Sigmoid colon (tissue), 7 donors: Measurements from ENCODE around the gene DLK2. TPM values are rescaled to one million over a fixed set of nuclear protein-coding genes. Genes with fewer than 3 reads are reported as not detected.

Source experiments
- DNase-seq: peaks from one replicate; pipeline ENCODE4 v3.0.0-alpha.2; 2019
- H3K27ac ChIP-seq, 4 donors: fragments of 200-600 bp; sonication (generic); one replicate each; pipeline ENCODE4 v1.5.1; 2016 to 2019; ENCODE audit warnings: mild to moderate bottlenecking in 1 of 4
- H3K27me3 ChIP-seq, 3 donors: fragments of 200-600 bp; sonication (generic); one replicate each; pipeline ENCODE4 v1.5.1; 2019; ENCODE audit warnings: mild to moderate bottlenecking in 1 of 3
- H3K36me3 ChIP-seq, 4 donors: fragments of 200-600 bp; sonication (generic); one replicate each; pipeline ENCODE4 v1.5.1; 2016 to 2019
- H3K4me1 ChIP-seq, 4 donors: fragments of 200-600 bp; sonication (generic); one replicate each; pipeline ENCODE4 v1.5.1; 2017 to 2019
- H3K4me3 ChIP-seq, 4 donors: fragments of 200-600 bp; sonication (generic); one replicate each; pipeline ENCODE4 v1.5.1; 2017 to 2019; ENCODE audit warnings: mild to moderate bottlenecking in 2 of 4, moderate library complexity in 1 of 4
- H3K9me3 ChIP-seq, 4 donors: fragments of 200-600 bp in 3 of 4; sonication (generic) in 3 of 4; one replicate each; pipeline versions ENCODE4 v1.5.1 to v1.6.1; 2013 to 2019
- EP300 ChIP-seq, 4 donors: sonication (generic); formaldehyde crosslinking; IDR thresholded peaks; one replicate each; pipeline ENCODE4 v1.6.1; 2017; ENCODE audit warnings: antibody characterized with exemption in 4 of 4
- POLR2A ChIP-seq, 2 donors: fragments of 450-650 bp; IDR thresholded peaks; one replicate each; pipeline ENCODE4 v1.6.1; 2016; ENCODE audit warnings: antibody characterized with exemption in 2 of 2, mild to moderate bottlenecking in 2 of 2, moderate library complexity in 2 of 2
- POLR2AphosphoS5 ChIP-seq, 4 donors: sonication (generic); formaldehyde crosslinking; IDR thresholded peaks; one replicate each; pipeline ENCODE4 v1.6.1; 2017; ENCODE audit warnings: antibody characterized with exemption in 4 of 4
- WGBS, 2 donors: extraction: QIAGEN DNeasy Blood & Tissue Kit; methylation state at CpG; one replicate each; pipeline ENCODE4 v1.1.7; 2013; 5-methylcytosine and 5-hydroxymethylcytosine counted together
- intact Hi-C: fragments of 100-400 bp; cut with DNase I; formaldehyde crosslinking; loops from one replicate; pipeline ENCODE4 v1.15.1; 2023
- polyA plus RNA-seq, 3 donors: library from polyadenylated mRNA; stranded (reverse); fragments of 200-250 nt; gene quantifications; one replicate each; pipeline ENCODE4 v1.2.3, GENCODE V29; 2013
- total RNA-seq, 4 donors: library from RNA; depleted of rRNA; stranded (reverse); fragments of >200 nt; gene quantifications; one replicate each; pipeline ENCODE4 v1.1.0, GENCODE V29; 2016
- TF ChIP-seq, protein P1 (sequence below), 4 experiments: fragments of 450-650 bp in 3 of 4; fragments of 200-600 bp in 1 of 4; IDR thresholded peaks; one replicate each; pipeline ENCODE4 v1.5.1; 2016 to 2019; ENCODE audit warnings: antibody characterized with exemption in 4 of 4, mild to moderate bottlenecking in 3 of 4, moderate library complexity in 2 of 4
- donor health status: healthy with polysubstance abuse.
- donor health status: Bipolar disorder and iron deficiency.
- donor health status: healthy.

The DLK2 gene
- total and polyA plus RNA-seq, 7 donors, result 0.64 TPM; not detected in 6

DNA sequence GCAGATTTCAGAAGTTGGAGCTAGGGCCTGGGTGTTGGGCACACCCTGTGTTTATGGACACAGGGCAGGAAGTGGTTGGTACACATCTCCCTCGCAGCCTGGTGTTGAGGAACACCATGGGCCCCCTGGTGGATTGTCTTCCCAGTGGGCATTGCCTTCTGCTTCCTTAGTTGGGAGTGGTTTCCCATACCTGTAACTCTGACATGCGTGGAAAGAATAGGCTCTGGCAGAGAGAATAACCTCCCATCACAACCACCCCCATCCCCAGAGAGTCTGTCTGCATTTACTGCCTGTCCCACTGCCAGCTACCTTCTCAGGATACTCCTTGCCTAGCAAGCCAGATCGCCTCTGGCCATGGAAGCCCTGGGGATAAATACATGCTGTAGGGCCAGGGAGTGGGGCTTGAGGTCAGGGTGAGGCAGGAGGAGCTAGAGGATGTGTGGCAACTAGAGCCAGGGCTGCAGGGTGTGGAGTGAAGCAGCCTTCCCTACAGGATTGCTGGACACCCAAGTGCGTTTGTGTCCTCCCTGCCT lies 40.1 kb upstream of the DLK2 start:
- no peak overlapping the region for H3K4me3 ChIP-seq
- H3K9me3 ChIP-seq, result no peaks in the 10 kb centered on the region
- peaks cover 0 to 53% (median 45%) of the 10 kb centered on the region in 4 donors for H3K4me1 ChIP-seq
- H3K27me3 ChIP-seq, result no peaks in the 10 kb centered on the region
- no peak for DNase-seq
- peak overlapping the region in 2 of 4 donors; percentile 41 to 44 for H3K27ac ChIP-seq
- TF ChIP-seq POLR2AphosphoS5 (IDR thresholded peaks at IDR 0.05), result no peak
- 65 to 71% methylated on average over 4 of the region's 4 CpGs for WGBS, 2 donors
- peaks cover 15 to 29% (median 23%) of the 10 kb centered on the region in 4 donors for H3K36me3 ChIP-seq
- intact Hi-C loops, result no loop called here

DNA sequence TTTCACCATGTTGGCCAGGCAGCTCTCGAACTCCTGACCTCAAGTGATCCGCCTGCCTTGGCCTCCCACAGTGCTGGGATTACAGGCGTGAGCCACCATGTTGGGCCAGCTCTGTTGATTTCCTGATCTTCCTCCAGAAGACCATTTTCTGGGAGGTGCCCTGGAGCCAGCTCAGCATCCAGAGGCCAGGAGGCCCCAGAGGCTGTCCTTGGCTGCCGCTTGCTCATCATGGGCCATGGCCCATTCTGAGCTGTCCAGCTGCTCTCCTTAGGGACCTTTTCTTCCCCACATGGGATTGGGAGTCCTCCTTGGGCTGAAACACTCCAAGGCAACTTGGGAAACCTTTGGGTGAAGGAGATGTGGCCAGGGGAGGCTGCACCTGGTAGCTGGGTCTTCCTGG lies 39.4 kb upstream of the DLK2 start:
- peaks cover 15 to 27% (median 16%) of the 10 kb centered on the region in 4 donors for H3K36me3 ChIP-seq
- 96 to 98% methylated on average over 4 of the region's 4 CpGs for WGBS, 2 donors
- H3K4me3 ChIP-seq, result no peak overlapping the region
- peaks cover 0 to 53% (median 46%) of the 10 kb centered on the region in 4 donors for H3K4me1 ChIP-seq
- intact Hi-C loops, result no loop called here
- no peaks in the 10 kb centered on the region for H3K9me3 ChIP-seq
- H3K27ac ChIP-seq, result no peak overlapping the region
- H3K27me3 ChIP-seq, result no peaks in the 10 kb centered on the region
- no peak for DNase-seq
- TF ChIP-seq, protein P1, sequence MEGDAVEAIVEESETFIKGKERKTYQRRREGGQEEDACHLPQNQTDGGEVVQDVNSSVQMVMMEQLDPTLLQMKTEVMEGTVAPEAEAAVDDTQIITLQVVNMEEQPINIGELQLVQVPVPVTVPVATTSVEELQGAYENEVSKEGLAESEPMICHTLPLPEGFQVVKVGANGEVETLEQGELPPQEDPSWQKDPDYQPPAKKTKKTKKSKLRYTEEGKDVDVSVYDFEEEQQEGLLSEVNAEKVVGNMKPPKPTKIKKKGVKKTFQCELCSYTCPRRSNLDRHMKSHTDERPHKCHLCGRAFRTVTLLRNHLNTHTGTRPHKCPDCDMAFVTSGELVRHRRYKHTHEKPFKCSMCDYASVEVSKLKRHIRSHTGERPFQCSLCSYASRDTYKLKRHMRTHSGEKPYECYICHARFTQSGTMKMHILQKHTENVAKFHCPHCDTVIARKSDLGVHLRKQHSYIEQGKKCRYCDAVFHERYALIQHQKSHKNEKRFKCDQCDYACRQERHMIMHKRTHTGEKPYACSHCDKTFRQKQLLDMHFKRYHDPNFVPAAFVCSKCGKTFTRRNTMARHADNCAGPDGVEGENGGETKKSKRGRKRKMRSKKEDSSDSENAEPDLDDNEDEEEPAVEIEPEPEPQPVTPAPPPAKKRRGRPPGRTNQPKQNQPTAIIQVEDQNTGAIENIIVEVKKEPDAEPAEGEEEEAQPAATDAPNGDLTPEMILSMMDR (IDR thresholded peaks at IDR 0.05), result no peak
- TF ChIP-seq POLR2A (IDR thresholded peaks at IDR 0.05), result no peak
- TF ChIP-seq EP300 (IDR thresholded peaks at IDR 0.05), result no peak
- TF ChIP-seq POLR2AphosphoS5 (IDR thresholded peaks at IDR 0.05), result no peak

DNA sequence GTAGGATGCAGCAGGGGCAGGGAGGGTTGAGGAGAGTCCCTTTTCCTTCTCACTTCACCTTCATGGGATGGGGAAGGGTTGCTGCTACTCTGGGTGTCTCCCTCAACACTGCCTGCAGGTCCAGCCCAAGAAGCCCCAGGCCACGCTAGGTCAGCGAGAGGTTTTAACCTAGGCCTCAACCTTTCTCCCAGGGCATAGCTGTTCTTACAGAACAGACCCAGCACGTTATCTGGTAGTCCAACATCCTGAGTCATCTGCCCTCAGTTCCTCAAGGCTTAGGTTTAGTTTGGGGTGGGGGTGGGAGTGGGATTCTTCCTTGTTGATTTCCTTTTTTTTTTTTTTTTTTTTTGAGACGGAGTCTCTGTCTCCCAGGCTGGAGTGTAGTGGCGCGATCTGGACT lies 39.0 kb upstream of the DLK2 start:
- H3K4me1 ChIP-seq, result peaks cover 0 to 57% (median 48%) of the 10 kb centered on the region in 4 donors
- TF ChIP-seq EP300 (IDR thresholded peaks at IDR 0.05) (no peak), POLR2AphosphoS5 (IDR thresholded peaks at IDR 0.05) (no peak), POLR2A (IDR thresholded peaks at IDR 0.05) (no peak)
- TF ChIP-seq, protein P1 (IDR thresholded peaks at IDR 0.05), result no peak
- no peaks in the 10 kb centered on the region for H3K9me3 ChIP-seq
- H3K4me3 ChIP-seq, result no peak overlapping the region
- DNase-seq, result no peak
- intact Hi-C loops, result no loop called here
- 93 to 97% methylated on average over 6 of the region's 6 CpGs for WGBS, 2 donors
- peaks cover 11 to 23% (median 13%) of the 10 kb centered on the region in 4 donors for H3K36me3 ChIP-seq
- H3K27me3 ChIP-seq, result no peaks in the 10 kb centered on the region
- H3K27ac ChIP-seq, result no peak overlapping the region

DNA sequence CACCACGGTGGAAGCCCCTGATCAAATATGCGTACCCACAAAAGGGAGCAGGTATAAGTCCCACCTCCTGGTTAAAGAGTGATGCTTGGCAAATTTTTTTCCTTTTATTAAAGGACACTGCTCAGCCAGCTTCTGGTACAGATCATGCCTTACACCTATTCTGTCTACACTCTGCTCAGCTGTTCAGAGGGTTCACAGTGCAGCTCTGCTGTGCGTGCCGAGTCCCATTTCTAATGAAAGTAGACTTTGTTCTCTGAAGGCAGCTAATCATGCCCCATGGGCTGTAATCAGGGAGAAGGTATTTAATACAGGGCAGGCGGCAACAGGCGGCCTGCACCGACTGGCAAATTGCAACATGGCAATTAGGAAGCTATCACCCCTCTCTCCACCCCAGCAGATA lies 38.5 kb upstream of the DLK2 start:
- TF ChIP-seq POLR2A (IDR thresholded peaks at IDR 0.05), result no peak
- TF ChIP-seq EP300 (IDR thresholded peaks at IDR 0.05), result no peak
- TF ChIP-seq, protein P1 (IDR thresholded peaks at IDR 0.05), result no peak
- no peak for TF ChIP-seq POLR2AphosphoS5 (IDR thresholded peaks at IDR 0.05)
- WGBS, 2 donors, result 92% methylated on average over 7 of the region's 7 CpGs
- Histone ChIP-seq H3K27me3 (no peaks in the 10 kb centered on the region), H3K36me3 (peaks cover 6 to 18% (median 8%) of the 10 kb centered on the region in 4 donors), H3K4me3 (no peak overlapping the region), H3K27ac (no peak overlapping the region), H3K4me1 (peaks cover 0 to 62% (median 51%) of the 10 kb centered on the region in 4 donors), H3K9me3 (no peaks in the 10 kb centered on the region)
- intact Hi-C loops, result no loop called here
- DNase-seq, result no peak

DNA sequence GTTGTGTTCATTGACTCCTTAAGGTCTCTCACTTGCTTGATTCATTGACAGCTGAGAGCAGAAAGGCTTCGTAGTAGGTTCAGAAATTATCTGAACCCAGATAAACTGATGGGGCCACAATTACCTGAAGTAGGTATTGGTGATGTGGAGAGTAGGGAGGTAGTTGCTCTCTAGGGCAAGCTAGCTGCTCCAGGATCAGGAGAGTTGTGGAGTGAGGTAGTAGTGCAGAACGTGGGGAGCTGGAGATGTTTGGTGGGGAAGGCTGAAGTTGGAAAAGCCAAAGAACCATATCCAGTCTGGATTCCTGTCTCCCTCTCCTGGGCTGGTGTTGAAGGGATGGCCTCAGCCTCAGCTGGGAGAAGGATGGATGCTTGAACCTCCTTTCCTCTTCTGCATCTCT lies 37.9 kb upstream of the DLK2 start:
- H3K27ac ChIP-seq, result peak overlapping the region in 2 of 4 donors; percentile 68 to 72

More for the DNA sequence above, 37.9 kb upstream of the DLK2 start:
- TF ChIP-seq POLR2AphosphoS5 (IDR thresholded peaks at IDR 0.05), result no peak
- TF ChIP-seq EP300 (IDR thresholded peaks at IDR 0.05), result no peak
- TF ChIP-seq POLR2A (IDR thresholded peaks at IDR 0.05), result no peak
- TF ChIP-seq, protein P1 (IDR thresholded peaks at IDR 0.05), result no peak
- Histone ChIP-seq H3K36me3 (peaks cover 2 to 12% (median 2%) of the 10 kb centered on the region in 4 donors), H3K4me1 (peaks cover 0 to 65% (median 52%) of the 10 kb centered on the region in 4 donors), H3K9me3 (no peaks in the 10 kb centered on the region), H3K4me3 (no peak overlapping the region), H3K27me3 (no peaks in the 10 kb centered on the region)
- 91 to 92% methylated on average over 2 of the region's 2 CpGs for WGBS, 2 donors
- intact Hi-C loops, result no loop called here
- no peak for DNase-seq
